ENCODE results near the gene HMOX2.

DNA sequence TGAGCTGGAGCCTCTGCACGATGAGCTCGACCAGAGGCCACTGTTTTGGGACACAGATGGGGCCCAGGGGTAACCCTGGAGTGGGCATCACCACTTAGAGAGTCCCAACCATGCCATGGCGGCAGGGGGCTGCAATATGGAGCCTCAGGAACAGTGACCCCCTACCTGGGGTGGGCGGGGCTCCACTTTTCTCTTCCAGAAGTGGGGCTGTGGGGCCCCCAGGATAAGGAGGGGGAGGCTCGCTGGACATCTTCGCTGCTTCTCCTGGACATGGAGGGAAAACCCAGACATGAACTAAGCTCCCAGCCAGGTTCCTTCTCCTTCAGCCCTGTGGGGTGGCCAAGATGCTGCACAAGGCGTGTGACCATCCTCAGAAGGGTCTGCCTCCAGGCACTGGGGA, 37.7 kb downstream of the HMOX2 start:
- TF ChIP-seq EP300 (IDR thresholded peaks at IDR 0.05; ENCODE audit: borderline replicate concordance) (no peak), TEAD4 (IDR thresholded peaks at IDR 0.05) (no peak), TAF1 (IDR thresholded peaks at IDR 0.05; ENCODE audit: low read depth) (no peak), MAX (IDR thresholded peaks at IDR 0.05) (no peak), USF1 (IDR thresholded peaks at IDR 0.05) (no peak), EGR1 (IDR thresholded peaks at IDR 0.05) (no peak), RAD21 (IDR thresholded peaks at IDR 0.05; ENCODE audit: low read depth) (no peak), FOXM1 (IDR thresholded peaks at IDR 0.05; ENCODE audit: borderline replicate concordance, low read depth) (no peak), CREB1 (IDR thresholded peaks at IDR 0.05; ENCODE audit: low read depth) (no peak)
- TF ChIP-seq, protein P1, sequence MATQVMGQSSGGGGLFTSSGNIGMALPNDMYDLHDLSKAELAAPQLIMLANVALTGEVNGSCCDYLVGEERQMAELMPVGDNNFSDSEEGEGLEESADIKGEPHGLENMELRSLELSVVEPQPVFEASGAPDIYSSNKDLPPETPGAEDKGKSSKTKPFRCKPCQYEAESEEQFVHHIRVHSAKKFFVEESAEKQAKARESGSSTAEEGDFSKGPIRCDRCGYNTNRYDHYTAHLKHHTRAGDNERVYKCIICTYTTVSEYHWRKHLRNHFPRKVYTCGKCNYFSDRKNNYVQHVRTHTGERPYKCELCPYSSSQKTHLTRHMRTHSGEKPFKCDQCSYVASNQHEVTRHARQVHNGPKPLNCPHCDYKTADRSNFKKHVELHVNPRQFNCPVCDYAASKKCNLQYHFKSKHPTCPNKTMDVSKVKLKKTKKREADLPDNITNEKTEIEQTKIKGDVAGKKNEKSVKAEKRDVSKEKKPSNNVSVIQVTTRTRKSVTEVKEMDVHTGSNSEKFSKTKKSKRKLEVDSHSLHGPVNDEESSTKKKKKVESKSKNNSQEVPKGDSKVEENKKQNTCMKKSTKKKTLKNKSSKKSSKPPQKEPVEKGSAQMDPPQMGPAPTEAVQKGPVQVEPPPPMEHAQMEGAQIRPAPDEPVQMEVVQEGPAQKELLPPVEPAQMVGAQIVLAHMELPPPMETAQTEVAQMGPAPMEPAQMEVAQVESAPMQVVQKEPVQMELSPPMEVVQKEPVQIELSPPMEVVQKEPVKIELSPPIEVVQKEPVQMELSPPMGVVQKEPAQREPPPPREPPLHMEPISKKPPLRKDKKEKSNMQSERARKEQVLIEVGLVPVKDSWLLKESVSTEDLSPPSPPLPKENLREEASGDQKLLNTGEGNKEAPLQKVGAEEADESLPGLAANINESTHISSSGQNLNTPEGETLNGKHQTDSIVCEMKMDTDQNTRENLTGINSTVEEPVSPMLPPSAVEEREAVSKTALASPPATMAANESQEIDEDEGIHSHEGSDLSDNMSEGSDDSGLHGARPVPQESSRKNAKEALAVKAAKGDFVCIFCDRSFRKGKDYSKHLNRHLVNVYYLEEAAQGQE (IDR thresholded peaks at IDR 0.05; ENCODE audit: low read depth), result no peak

Data from Ishikawa (cell line).